HepG2 (cell line): ENCODE results near the gene PPP1R1B. TPM values are rescaled to one million over a fixed set of nuclear protein-coding genes. Genes with fewer than 3 reads are reported as not detected.

Source experiments
- ATAC-seq: fragments of 200-7000 bp; cut with Tn5 transposase; 3 replicates; pipeline ENCODE4 v1.9.1; 2020; ENCODE audit warnings: mild to moderate bottlenecking, moderate library complexity
- BruUV-seq: library from RNA; stranded (reverse); fragments of 400-500 nt; replicated peaks from 2 replicates; lab custom pipeline; 2021; lab: Mats Ljungman, UMichigan
- CTCF ChIA-PET: fragments of 300-600 bp; formaldehyde crosslinking; extraction: SDS; loops from one replicate; lab custom pipeline; 2021; ENCODE audit warnings: low total read pairs, inconsistent platforms, low intra/inter-chr PET ratio; lab: Yijun Ruan, JAX
- POLR2A ChIA-PET: fragments of 350-600 bp; sonication (Branson Sonifier 250); formaldehyde crosslinking; loops from one replicate; lab custom pipeline; 2020; ENCODE audit warnings: antibody characterized with exemption, inconsistent platforms; lab: Yijun Ruan, JAX
- DNase-seq: peaks from one replicate; pipeline ENCODE4 v3.0.0-alpha.2; 2015; ENCODE audit warnings: low spot score
- FAIRE-seq: peaks from 3 replicates; lab custom pipeline; 2011; peaks lifted over from hg19 to GRCh38; lab: Jason Lieb, UNC
- H2AFZ ChIP-seq: one replicate; pipeline ENCODE4 v1.6.1; 2011; ENCODE audit warnings: low read length, inconsistent platforms
- H3K27ac ChIP-seq: fragments of 300-600 bp; 3 replicates; pipeline ENCODE4 v1.8.0; 2011; ENCODE audit warnings: mixed run types, mild to moderate bottlenecking, mixed read lengths, low read length, inconsistent platforms; ENCODE audit not compliant: insufficient read depth; ENCODE audit errors: extremely low read length
- H3K27me3 ChIP-seq, 2 experiments: fragments of 200-600 bp in 1 of 2; 2 replicates in 1 of 2; 3 replicates in 1 of 2; pipeline versions ENCODE4 v1.6.0 to v1.8.0; 2011; ENCODE audit warnings: low read length in 2 of 2, mild to moderate bottlenecking in 2 of 2, moderate library complexity in 2 of 2, inconsistent platforms in 1 of 2; ENCODE audit not compliant: insufficient read depth in 2 of 2, control insufficient read depth in 1 of 2
- H3K36me3 ChIP-seq, 2 experiments: fragments of 200-600 bp in 1 of 2; replicated peaks in 1 of 2; 2 replicates in 1 of 2; 3 replicates in 1 of 2; pipeline versions ENCODE4 v1.5.1 to v1.8.0; 2011; ENCODE audit warnings: low read length in 2 of 2, inconsistent platforms in 1 of 2; ENCODE audit not compliant: insufficient read depth in 2 of 2, control insufficient read depth in 1 of 2
- H3K4me1 ChIP-seq: 2 replicates; pipeline ENCODE4 v1.5.1; 2012; ENCODE audit warnings: low read length, inconsistent platforms; ENCODE audit not compliant: insufficient read depth
- H3K4me2 ChIP-seq: 2 replicates; pipeline ENCODE4 v1.6.0; 2011; ENCODE audit warnings: low read depth, low read length, inconsistent platforms
- H3K4me3 ChIP-seq, 3 experiments: fragments of 200-600 bp in 1 of 3; sonication (generic), shearing (Covaris generic) in 1 of 3; replicated peaks in 1 of 3; 2 replicates each; pipeline ENCODE4 v1.5.1; 2011 to 2016; ENCODE audit warnings: low read length in 3 of 3, inconsistent platforms in 2 of 3, low read depth in 2 of 3, mild to moderate bottlenecking in 2 of 3, control low read depth in 1 of 3, mixed read lengths in 1 of 3; ENCODE audit not compliant: insufficient read depth in 1 of 3
- H3K79me2 ChIP-seq: one replicate; pipeline ENCODE4 v1.6.1; 2011; ENCODE audit warnings: low read length, inconsistent platforms; ENCODE audit not compliant: insufficient read depth
- H3K9ac ChIP-seq: 2 replicates; pipeline ENCODE4 v1.6.0; 2011; ENCODE audit warnings: mild to moderate bottlenecking, low read depth, low read length, inconsistent platforms; ENCODE audit not compliant: insufficient read depth
- H3K9me3 ChIP-seq: 2 replicates; pipeline ENCODE4 v1.5.1; 2012; ENCODE audit warnings: mild to moderate bottlenecking, low read length
- H4K20me1 ChIP-seq: 2 replicates; pipeline ENCODE4 v1.6.0; 2011; ENCODE audit warnings: inconsistent platforms, mild to moderate bottlenecking, low read length, moderate library complexity; ENCODE audit not compliant: insufficient read depth
- BORCS8-MEF2B ChIP-seq: sonication (generic); formaldehyde crosslinking; IDR thresholded peaks from 2 replicates; pipeline ENCODE4 v1.8.0; 2022; ENCODE audit warnings: mild to moderate bottlenecking, missing genetic modification reagents
- CHD2 ChIP-seq: IDR thresholded peaks from 2 replicates; pipeline ENCODE4 v1.6.1; 2011; ENCODE audit warnings: low read depth, low read length, improper control_type of control experiment
- FOXP4 ChIP-seq: sonication (generic); formaldehyde crosslinking; IDR thresholded peaks from 2 replicates; pipeline ENCODE4 v1.4.0; 2020; ENCODE audit warnings: missing genetic modification reagents
- HOMEZ ChIP-seq: IDR thresholded peaks from 2 replicates; pipeline ENCODE4 v1.6.1; 2016; ENCODE audit warnings: low read depth
- IKZF4 ChIP-seq: sonication (generic); formaldehyde crosslinking; IDR thresholded peaks from 2 replicates; pipeline ENCODE4 v1.5.1; 2020; ENCODE audit warnings: borderline replicate concordance, mild to moderate bottlenecking, low read depth, missing genetic modification reagents; ENCODE audit errors: not compliant biosample characterization
- PHF21A ChIP-seq: sonication (generic); formaldehyde crosslinking; IDR thresholded peaks from 2 replicates; pipeline ENCODE4 v1.5.0; 2020; ENCODE audit warnings: mild to moderate bottlenecking, missing genetic modification reagents
- SRY ChIP-seq: sonication (generic); formaldehyde crosslinking; IDR thresholded peaks from 2 replicates; pipeline ENCODE4 v1.8.0; 2022; ENCODE audit warnings: mild to moderate bottlenecking, missing genetic modification reagents
- TRIM22 ChIP-seq: fragments of 450-650 bp; IDR thresholded peaks from 2 replicates; pipeline ENCODE4 v1.6.1; 2017
- XRCC5 ChIP-seq: fragments of 200-400 bp; formaldehyde crosslinking; optimal IDR thresholded peaks from 2 replicates; pipeline ENCODE3; 2017; ENCODE audit warnings: mild to moderate bottlenecking, low read length
- ZBTB25 ChIP-seq: IDR thresholded peaks from 2 replicates; pipeline ENCODE4 v1.6.1; 2018; ENCODE audit warnings: missing genetic modification reagents
- ZBTB7A ChIP-seq: sonication (generic); formaldehyde crosslinking; IDR thresholded peaks from 2 replicates; pipeline ENCODE4 v1.8.0; 2022; ENCODE audit warnings: mild to moderate bottlenecking, missing genetic modification reagents
- ZNF20 ChIP-seq: sonication (generic); formaldehyde crosslinking; IDR thresholded peaks from 2 replicates; pipeline ENCODE4 v1.4.0; 2020; ENCODE audit warnings: mild to moderate bottlenecking, moderate library complexity, missing genetic modification reagents
- ZNF432 ChIP-seq: sonication (generic); formaldehyde crosslinking; IDR thresholded peaks from 2 replicates; pipeline ENCODE4 v1.5.0; 2020; ENCODE audit warnings: missing genetic modification reagents, mild to moderate bottlenecking, borderline replicate concordance
- WGBS: methylation state at CpG from one replicate; pipeline ENCODE4 v1.1.6; 2017; ENCODE audit warnings: low lambda C conversion rate; 5-methylcytosine and 5-hydroxymethylcytosine counted together
- in situ Hi-C: cut with HindIII; loops from 2 replicates; pipeline ENCODE4 v1.10.0; 2017; ENCODE audit warnings: low pct_unique_long_range_greater_than_20kb; ENCODE audit not compliant: extremely low pct_ligation_motif_present
- intact Hi-C: fragments of 100-400 bp; cut with micrococcal nuclease; formaldehyde crosslinking; loops from one replicate; pipeline ENCODE4 v1.10.0; 2022; ENCODE audit not compliant: unreplicated experiment
- polyA plus RNA-seq, 8 experiments: library from polyadenylated mRNA; depleted of rRNA in 3 of 8; stranded (reverse) in 7 of 8; unstranded in 1 of 8; fragments of >200 nt; fragmentation: Illumina TruSeq in 4 of 8; extraction: Trizol in 4 of 8; gene quantifications; 2 replicates each; pipeline versions ENCODE4 v1.2.1 to v1.2.3, GENCODE V29; 2011 to 2016; ENCODE audit warnings: low read depth in 4 of 8, missing spikeins in 1 of 8, mixed read lengths in 1 of 8; ENCODE audit not compliant: insufficient read depth in 1 of 8
- total RNA-seq, 5 experiments: library from RNA; depleted of rRNA; stranded (reverse); fragments of >200 nt; fragmentation: Illumina TruSeq; extraction: Trizol; gene quantifications; 2 replicates each; pipeline ENCODE4 v1.2.3, GENCODE V29; 2016; ENCODE audit warnings: low read depth in 1 of 5
- TF ChIP-seq, protein P1 (sequence below): sonication (generic); formaldehyde crosslinking; IDR thresholded peaks from 2 replicates; pipeline ENCODE4 v1.5.0; 2020; ENCODE audit warnings: missing genetic modification reagents

PPP1R1B gene
- total and polyA plus RNA-seq, 2 of the 13 experiments (the other 11 are each of a cell fraction or from before 2014, with no cell fraction given) = 0.08 TPM; not detected in 1

- Histone ChIP-seq H3K27ac (peak within 1 kb of the TSS; percentile 80), H3K4me2 (peak within 1 kb of the TSS; percentile 99), H3K4me3 (peak within 1 kb of the TSS; percentile 87 to 94 (median 88)), H3K9me3 (no peaks in the 10 kb centered on the region), H4K20me1 (0 out of 2 replicates have a peak, but pooled peaks cover 3% of the 10 kb centered on the region), H3K4me1 (peaks cover 77% of the 10 kb centered on the region), H2AFZ (peak within 1 kb of the TSS; percentile 75), H3K9ac (peak within 1 kb of the TSS; percentile 89), H3K27me3 (peaks cover 3 to 15% of the 10 kb centered on the region in 2 experiments; a peak in 3 of 5 replicates), H3K79me2 (peaks cover 42% of the 10 kb centered on the region), H3K36me3 (no peaks in the 10 kb centered on the region; a peak in 2 of 5 replicates)
- ChIA-PET CTCF (interaction anchor here (1.5 to 5.6 kb wide), 2 partner anchors 14 to 117 kb away, joined by 5 to 70 read pairs; no protein-coding TSS in a partner anchor), POLR2A (interaction anchor here (0.6 to 2.6 kb wide), 12 partner anchors 9 to 114 kb away, joined by 3 to 9 read pairs (median 4); partner anchors contain the start of gene ERBB2)
- DNase-seq = peak; percentile 83
- peak; percentile 93 for ATAC-seq
- WGBS = under 1% methylated on average over 61 of the region's 69 CpGs
- intact Hi-C loops = no loop called here
- in situ Hi-C loops = no loop called here
- no TSS peak for BruUV-seq
- peak; percentile 75 for FAIRE-seq
- TF ChIP-seq, protein P1, sequence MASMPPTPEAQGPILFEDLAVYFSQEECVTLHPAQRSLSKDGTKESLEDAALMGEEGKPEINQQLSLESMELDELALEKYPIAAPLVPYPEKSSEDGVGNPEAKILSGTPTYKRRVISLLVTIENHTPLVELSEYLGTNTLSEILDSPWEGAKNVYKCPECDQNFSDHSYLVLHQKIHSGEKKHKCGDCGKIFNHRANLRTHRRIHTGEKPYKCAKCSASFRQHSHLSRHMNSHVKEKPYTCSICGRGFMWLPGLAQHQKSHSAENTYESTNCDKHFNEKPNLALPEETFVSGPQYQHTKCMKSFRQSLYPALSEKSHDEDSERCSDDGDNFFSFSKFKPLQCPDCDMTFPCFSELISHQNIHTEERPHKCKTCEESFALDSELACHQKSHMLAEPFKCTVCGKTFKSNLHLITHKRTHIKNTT = no peak
- TF ChIP-seq CHD2 (no peak), PHF21A (CRISPR knock-in tag) (0 out of 2 replicates have a peak, but pooled peaks have one; percentile 17), BORCS8-MEF2B (CRISPR knock-in tag) (no peak; the same call in 1 of the 2 replicates), TRIM22 (no peak), ZBTB25 (CRISPR knock-in tag) (no peak), ZBTB7A (peak; percentile 88; the same call in 1 of the 2 replicates), IKZF4 (CRISPR knock-in tag) (peak; percentile 85), SRY (CRISPR knock-in tag) (peak; percentile 97), ZNF20 (CRISPR knock-in tag) (peak; percentile 70; the same call in 1 of the 2 replicates), FOXP4 (CRISPR knock-in tag) (peak; percentile 22; the same call in 1 of the 2 replicates), ZNF432 (CRISPR knock-in tag) (no peak), HOMEZ (CRISPR knock-in tag) (no peak; the same call in 1 of the 2 replicates), XRCC5 (peak; percentile 73)
These were observed 10.4 kb downstream of the PPP1R1B start, which contains the start of gene STARD3 for GRCh38 chr17:39636927-39637736. Gene STARD3, plus strand, starts transcription at chr17:39637144. Its CDS starts 16,388 bp downstream, at chr17:39653532.
